Ovary (tissue), 3 donors: Measurements from ENCODE around the gene MARS1.

Experiments used
- EP300 ChIP-seq: sonication (generic); formaldehyde crosslinking; IDR thresholded peaks from one replicate; pipeline ENCODE4 v1.6.1; 2017; ENCODE audit warnings: antibody characterized with exemption
- POLR2A ChIP-seq: fragments of 450-650 bp; IDR thresholded peaks from one replicate; pipeline ENCODE4 v1.6.1; 2017; ENCODE audit warnings: antibody characterized with exemption, mild to moderate bottlenecking, moderate library complexity
- TF ChIP-seq, protein P1 (sequence below), 3 donors: fragments of 450-650 bp in 2 of 3; fragments of 200-600 bp in 1 of 3; IDR thresholded peaks; one replicate each; pipeline versions ENCODE4 v1.5.1 to v1.8.0; 2016 to 2022; ENCODE audit warnings: antibody characterized with exemption in 3 of 3, mild to moderate bottlenecking in 1 of 3
- donor health status: DM: no; HTN: no; CAD: no.

DNA sequence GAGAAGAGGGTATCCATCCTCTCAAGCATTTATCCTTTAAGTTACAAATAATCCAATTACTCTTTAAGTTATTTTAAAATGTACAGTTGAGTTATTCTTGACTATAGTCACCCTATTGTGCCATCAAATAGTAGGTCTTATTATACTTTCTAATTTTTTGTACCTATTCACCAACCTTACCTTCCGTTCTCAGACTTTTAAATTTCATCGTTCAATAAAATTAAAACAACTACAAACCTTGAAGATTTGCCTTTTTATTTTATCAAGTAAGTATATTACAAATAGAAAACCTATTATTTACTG lies 60.1 kb downstream of the MARS1 start:
- TF ChIP-seq, protein P1, sequence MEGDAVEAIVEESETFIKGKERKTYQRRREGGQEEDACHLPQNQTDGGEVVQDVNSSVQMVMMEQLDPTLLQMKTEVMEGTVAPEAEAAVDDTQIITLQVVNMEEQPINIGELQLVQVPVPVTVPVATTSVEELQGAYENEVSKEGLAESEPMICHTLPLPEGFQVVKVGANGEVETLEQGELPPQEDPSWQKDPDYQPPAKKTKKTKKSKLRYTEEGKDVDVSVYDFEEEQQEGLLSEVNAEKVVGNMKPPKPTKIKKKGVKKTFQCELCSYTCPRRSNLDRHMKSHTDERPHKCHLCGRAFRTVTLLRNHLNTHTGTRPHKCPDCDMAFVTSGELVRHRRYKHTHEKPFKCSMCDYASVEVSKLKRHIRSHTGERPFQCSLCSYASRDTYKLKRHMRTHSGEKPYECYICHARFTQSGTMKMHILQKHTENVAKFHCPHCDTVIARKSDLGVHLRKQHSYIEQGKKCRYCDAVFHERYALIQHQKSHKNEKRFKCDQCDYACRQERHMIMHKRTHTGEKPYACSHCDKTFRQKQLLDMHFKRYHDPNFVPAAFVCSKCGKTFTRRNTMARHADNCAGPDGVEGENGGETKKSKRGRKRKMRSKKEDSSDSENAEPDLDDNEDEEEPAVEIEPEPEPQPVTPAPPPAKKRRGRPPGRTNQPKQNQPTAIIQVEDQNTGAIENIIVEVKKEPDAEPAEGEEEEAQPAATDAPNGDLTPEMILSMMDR (IDR thresholded peaks at IDR 0.05) = no peak
- no peak for TF ChIP-seq POLR2A
- no peak for TF ChIP-seq EP300
